ENCODE measurements around the gene MPO.

The MPO gene

DNA sequence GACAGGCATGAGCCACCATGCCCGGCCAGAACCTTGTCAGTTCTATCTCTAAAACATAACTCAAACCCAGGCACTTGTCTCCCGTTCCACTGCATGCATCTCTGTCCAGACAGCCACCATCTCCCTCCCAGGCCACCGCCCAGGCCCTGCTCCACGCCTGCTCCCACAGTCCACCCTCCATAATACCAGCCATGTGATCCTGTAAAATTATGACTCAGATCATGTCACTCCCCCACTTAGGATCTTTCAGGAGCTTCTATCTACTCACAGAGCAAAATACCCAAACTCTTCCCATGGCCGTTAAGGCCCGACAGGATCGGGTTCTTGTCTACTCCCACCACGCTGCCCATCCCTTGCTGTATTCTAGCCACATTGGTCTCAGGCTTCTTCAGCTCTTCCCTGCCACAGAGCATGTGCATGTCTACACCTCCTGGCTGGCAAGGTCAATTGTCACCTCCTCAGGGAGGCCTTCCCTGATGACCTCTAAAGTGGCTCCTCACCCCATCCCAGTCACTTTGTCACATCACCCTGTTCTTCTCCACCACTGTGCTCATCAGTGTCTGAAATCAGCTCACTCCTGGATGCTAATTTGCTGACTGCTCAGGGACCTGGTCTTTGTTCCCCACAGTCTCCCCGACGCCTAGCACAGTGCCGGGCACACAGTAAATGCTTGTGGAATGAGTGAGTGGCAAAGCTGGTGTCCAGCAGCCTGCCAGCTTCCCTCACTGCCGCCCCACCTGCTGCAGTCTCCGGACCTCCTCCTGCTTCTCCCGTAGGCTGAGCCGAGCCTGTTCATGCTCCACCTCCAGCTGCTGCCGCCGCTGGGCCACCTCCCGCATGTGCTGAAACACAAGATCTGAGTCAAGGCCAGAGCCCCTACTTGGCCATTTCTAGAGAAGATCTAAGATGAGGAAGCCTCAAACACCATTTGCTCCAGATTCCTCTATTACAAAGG lies 41.1 kb upstream of the MPO start:
- TF ChIP-seq, protein P1, sequence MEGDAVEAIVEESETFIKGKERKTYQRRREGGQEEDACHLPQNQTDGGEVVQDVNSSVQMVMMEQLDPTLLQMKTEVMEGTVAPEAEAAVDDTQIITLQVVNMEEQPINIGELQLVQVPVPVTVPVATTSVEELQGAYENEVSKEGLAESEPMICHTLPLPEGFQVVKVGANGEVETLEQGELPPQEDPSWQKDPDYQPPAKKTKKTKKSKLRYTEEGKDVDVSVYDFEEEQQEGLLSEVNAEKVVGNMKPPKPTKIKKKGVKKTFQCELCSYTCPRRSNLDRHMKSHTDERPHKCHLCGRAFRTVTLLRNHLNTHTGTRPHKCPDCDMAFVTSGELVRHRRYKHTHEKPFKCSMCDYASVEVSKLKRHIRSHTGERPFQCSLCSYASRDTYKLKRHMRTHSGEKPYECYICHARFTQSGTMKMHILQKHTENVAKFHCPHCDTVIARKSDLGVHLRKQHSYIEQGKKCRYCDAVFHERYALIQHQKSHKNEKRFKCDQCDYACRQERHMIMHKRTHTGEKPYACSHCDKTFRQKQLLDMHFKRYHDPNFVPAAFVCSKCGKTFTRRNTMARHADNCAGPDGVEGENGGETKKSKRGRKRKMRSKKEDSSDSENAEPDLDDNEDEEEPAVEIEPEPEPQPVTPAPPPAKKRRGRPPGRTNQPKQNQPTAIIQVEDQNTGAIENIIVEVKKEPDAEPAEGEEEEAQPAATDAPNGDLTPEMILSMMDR (IDR thresholded peaks at IDR 0.05) = no peak
- H3K9me3 ChIP-seq (ENCODE audit: control insufficient read depth, low read length) = no peaks in the 10 kb centered on the region
- H3K9ac ChIP-seq = no peak overlapping the region
- H3K36me3 ChIP-seq (ENCODE audit: control insufficient read depth, insufficient read depth, low read length) = no peaks in the 10 kb centered on the region
- H3K27me3 ChIP-seq (ENCODE audit: control insufficient read depth, insufficient read depth, low read length) = no peaks in the 10 kb centered on the region
- no peak overlapping the region for H3K4me3 ChIP-seq (ENCODE audit: low read depth, low read length)
- H2AFZ ChIP-seq = no peak overlapping the region
- H3K4me1 ChIP-seq = peaks cover 9% of the 10 kb centered on the region
- no peak overlapping the region for H3K27ac ChIP-seq
- no peak overlapping the region for H3K4me2 ChIP-seq (ENCODE audit: low read length)
- H3K79me2 ChIP-seq = no peaks in the 10 kb centered on the region

DNA sequence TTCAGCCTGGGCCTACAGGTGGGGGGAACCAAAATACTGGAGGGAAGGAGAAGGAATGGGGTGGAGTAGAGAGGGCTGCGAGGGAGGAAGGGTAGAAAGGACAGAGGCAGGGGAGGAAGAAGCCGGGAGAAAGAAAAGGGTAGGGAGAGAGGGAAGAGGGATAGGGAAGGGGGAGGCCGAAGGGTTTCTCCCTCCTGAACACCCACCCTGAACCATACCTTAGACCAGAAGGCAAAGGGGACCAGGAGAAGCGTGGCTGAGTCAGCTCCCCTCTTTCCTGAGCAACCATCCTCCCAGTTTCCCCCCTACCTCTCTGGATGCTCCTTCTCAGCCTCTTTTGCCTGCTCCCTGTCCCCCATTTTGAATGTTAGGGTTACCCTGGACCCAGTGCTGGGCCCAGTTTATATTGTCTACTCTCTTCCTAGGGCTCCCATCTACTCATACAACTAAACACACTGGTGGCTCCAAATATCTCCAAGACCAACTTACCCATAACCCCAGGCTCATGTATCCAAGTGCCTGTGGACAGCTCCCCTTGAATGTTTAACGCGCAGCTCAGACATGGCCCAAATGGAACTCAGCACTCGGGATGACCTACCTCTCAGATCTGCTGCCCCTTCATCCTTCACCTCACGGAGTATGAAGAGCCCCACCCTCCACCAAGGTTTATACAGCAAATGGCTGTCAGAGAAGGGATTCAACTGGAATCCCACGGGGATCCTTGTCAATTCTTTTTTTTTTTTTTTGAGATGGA lies 40.0 kb upstream of the MPO start:
- Histone ChIP-seq H3K4me3 (ENCODE audit: low read depth, low read length) (no peak overlapping the region), H3K79me2 (no peaks in the 10 kb centered on the region), H3K36me3 (ENCODE audit: control insufficient read depth, insufficient read depth, low read length) (no peaks in the 10 kb centered on the region), H2AFZ (no peak overlapping the region), H3K9ac (no peak overlapping the region), H3K4me2 (ENCODE audit: low read length) (no peak overlapping the region), H3K27ac (no peak overlapping the region), H3K4me1 (peaks cover 9% of the 10 kb centered on the region), H3K9me3 (ENCODE audit: control insufficient read depth, low read length) (no peaks in the 10 kb centered on the region), H3K27me3 (ENCODE audit: control insufficient read depth, insufficient read depth, low read length) (no peaks in the 10 kb centered on the region)
- TF ChIP-seq, protein P1 (IDR thresholded peaks at IDR 0.05) = no peak

DNA sequence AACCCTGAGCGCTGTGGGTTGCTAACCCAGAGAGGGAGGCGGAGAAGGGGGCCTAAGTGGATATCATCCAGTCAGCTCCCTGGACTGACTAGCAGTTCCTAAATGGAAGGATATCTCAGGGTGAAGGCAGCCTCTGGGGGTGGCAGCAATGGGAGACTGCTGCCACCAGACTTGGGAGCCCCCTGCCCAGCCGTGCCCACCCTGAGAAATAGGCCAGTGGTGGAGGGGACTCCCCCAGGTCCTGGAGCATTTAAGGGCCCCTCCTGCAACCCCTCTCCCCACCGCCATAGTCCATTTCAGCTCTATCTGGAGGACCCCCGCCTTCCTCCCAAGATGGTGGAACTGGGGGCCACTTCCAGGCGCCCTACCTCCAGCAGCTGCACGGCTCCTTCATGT lies 39.4 kb upstream of the MPO start:
- no peak overlapping the region for H3K4me3 ChIP-seq (ENCODE audit: low read depth, low read length)
- no peaks in the 10 kb centered on the region for H3K27me3 ChIP-seq (ENCODE audit: control insufficient read depth, insufficient read depth, low read length)
- H3K4me2 ChIP-seq (ENCODE audit: low read length) = no peak overlapping the region
- peaks cover 8% of the 10 kb centered on the region for H3K4me1 ChIP-seq
- no peaks in the 10 kb centered on the region for H3K9me3 ChIP-seq (ENCODE audit: control insufficient read depth, low read length)
- H3K27ac ChIP-seq = no peak overlapping the region
- H3K79me2 ChIP-seq = no peaks in the 10 kb centered on the region
- no peak overlapping the region for H3K9ac ChIP-seq
- H2AFZ ChIP-seq = no peak overlapping the region
- TF ChIP-seq, protein P1 (IDR thresholded peaks at IDR 0.05) = no peak
- no peaks in the 10 kb centered on the region for H3K36me3 ChIP-seq (ENCODE audit: control insufficient read depth, insufficient read depth, low read length)

DNA sequence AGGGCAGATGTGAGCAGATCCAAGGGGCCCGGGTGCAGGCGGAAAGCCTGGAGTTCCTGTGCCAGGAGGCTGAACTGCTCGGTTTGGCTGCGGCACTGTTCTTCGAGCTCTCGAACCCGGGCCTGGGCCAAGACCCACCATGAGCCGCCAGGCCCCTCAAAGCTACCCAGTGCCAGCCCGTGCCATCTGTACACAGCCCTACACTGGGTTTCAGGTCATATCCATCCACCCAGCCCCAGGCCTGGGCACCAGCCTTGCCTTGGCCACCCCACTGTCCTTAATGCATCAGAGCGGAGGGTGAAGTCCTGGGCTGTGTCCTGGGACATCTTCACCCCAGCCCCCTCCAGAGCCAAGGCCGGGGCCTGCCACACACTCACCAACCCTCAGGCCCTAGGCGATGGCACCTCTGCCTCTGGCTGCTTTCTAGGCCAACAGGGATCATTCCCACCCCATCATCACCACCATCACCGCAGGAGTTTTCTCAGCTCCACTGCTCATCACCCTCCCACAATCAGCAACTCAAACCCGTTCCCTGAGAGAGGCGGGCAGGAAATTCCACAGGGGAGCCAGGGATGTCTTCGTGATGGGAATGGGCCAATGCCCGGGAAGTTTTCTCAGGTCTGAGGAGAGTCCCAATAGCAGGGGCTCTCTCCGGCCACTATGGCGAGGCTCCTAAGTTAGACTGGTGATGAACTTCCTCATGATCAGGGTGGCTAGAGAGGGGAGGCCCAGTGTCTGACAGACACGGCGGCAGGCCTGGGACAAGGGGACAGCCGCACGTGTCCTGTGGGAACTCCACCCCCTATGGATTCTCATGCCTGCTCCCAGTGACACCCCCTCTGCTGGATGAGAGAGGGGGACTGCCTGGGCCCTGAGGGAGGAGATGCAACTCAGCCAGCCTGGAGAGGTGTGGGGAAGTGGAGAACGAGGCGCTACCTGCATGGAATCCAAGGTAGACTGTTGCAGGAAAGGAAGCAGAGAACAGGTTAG lies 38.7 kb upstream of the MPO start:
- Histone ChIP-seq H3K9ac (no peak overlapping the region), H3K27me3 (ENCODE audit: control insufficient read depth, insufficient read depth, low read length) (no peaks in the 10 kb centered on the region), H3K4me3 (ENCODE audit: low read depth, low read length) (no peak overlapping the region), H2AFZ (no peak overlapping the region), H3K4me2 (ENCODE audit: low read length) (no peak overlapping the region), H3K4me1 (peaks cover 5% of the 10 kb centered on the region), H3K27ac (no peak overlapping the region), H3K36me3 (ENCODE audit: control insufficient read depth, insufficient read depth, low read length) (no peaks in the 10 kb centered on the region), H3K79me2 (no peaks in the 10 kb centered on the region), H3K9me3 (ENCODE audit: control insufficient read depth, low read length) (no peaks in the 10 kb centered on the region)
- TF ChIP-seq, protein P1 (IDR thresholded peaks at IDR 0.05) = no peak
